GM19397 (cell line): ENCODE results near the gene USF2.
"Not testable (repeated sequence)": the region's sequence is repeated elsewhere in the genome, so short reads cannot be mapped to it uniquely, and the experiment has no call there.

ENCODE experiments used
- ATAC-seq: cut with Tn5 transposase; IDR thresholded peaks from one replicate; pipeline ENCODE4 v1.9.1; 2021; ENCODE audit warnings: mild to moderate bottlenecking, moderate library complexity; ENCODE audit not compliant: unreplicated experiment

The USF2 gene

GRCh38 chr19:35284153-35285094, 15.7 kb downstream of the USF2 start:
- no peak for ATAC-seq

GRCh38 chr19:35285095-35285449, 16.3 kb downstream of the USF2 start:
- ATAC-seq, result no peak

GRCh38 chr19:35285465-35285864, 16.7 kb downstream of the USF2 start:
- ATAC-seq, result not testable (repeated sequence)

GRCh38 chr19:35286101-35286500, 17.3 kb downstream of the USF2 start:
- not testable (repeated sequence) for ATAC-seq

- ATAC-seq, result no peak
Observed at GRCh38 chr19:35287713-35288112, 19.0 kb downstream of the USF2 start.

- no peak for ATAC-seq
Observed at GRCh38 chr19:35288331-35288730, 19.6 kb downstream of the USF2 start.

- no peak for ATAC-seq
Observed at GRCh38 chr19:35288906-35289305, 20.1 kb downstream of the USF2 start.

GRCh38 chr19:35290381-35291127, 21.8 kb downstream of the USF2 start:
- no peak for ATAC-seq

GRCh38 chr19:35291259-35291658, 22.5 kb downstream of the USF2 start:
- ATAC-seq, result no peak

GRCh38 chr19:35291916-35292315, 23.2 kb downstream of the USF2 start, which contains the start of gene MAG:
Gene MAG, plus strand, starts transcription at chr19:35292161. Its CDS starts 3,248 bp downstream, at chr19:35295409.
- ATAC-seq, result no peak

GRCh38 chr19:35292421-35293362, 23.9 kb downstream of the USF2 start:
- ATAC-seq, result no peak

- no peak for ATAC-seq
Observed at GRCh38 chr19:35293363-35293739, 24.6 kb downstream of the USF2 start.

- ATAC-seq, result no peak
Observed at GRCh38 chr19:35293808-35294207, 25.0 kb downstream of the USF2 start.

GRCh38 chr19:35294328-35294727, 25.6 kb downstream of the USF2 start:
- ATAC-seq, result no peak

GRCh38 chr19:35294859-35295791, 26.4 kb downstream of the USF2 start:
- no peak for ATAC-seq

- ATAC-seq, result no peak
Observed at GRCh38 chr19:35295792-35296462, 27.2 kb downstream of the USF2 start.

GRCh38 chr19:35296644-35297514, 28.1 kb downstream of the USF2 start:
- no peak for ATAC-seq

- no peak for ATAC-seq
Observed at GRCh38 chr19:35297515-35297848, 28.7 kb downstream of the USF2 start.
